ENCODE data around the gene SSH3.

DNA sequence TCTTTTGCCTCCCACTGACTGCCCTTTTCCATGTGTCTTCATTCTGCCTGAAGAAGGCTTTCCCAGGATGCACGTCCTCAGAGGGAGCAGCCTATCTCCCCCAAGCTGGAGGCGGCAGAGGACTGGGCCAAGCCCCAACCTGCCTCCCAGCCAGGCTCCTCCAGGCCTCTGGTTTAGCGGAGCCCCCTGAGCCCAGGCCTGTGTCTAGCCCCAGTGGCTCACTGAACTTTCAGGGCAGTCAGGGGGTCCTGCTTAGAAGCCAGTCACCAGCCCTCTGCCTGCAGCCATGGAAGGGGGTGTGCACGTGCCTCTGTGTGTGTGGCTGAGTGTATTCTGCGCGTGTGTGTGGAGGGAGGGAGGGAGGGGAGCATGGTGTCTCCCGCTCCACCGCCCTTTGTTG lies 47.5 kb upstream of the SSH3 start:
- TF ChIP-seq POLR2AphosphoS5 (IDR thresholded peaks at IDR 0.05) (no peak), POLR2A (IDR thresholded peaks at IDR 0.05) (no peak)
- TF ChIP-seq, protein P1, sequence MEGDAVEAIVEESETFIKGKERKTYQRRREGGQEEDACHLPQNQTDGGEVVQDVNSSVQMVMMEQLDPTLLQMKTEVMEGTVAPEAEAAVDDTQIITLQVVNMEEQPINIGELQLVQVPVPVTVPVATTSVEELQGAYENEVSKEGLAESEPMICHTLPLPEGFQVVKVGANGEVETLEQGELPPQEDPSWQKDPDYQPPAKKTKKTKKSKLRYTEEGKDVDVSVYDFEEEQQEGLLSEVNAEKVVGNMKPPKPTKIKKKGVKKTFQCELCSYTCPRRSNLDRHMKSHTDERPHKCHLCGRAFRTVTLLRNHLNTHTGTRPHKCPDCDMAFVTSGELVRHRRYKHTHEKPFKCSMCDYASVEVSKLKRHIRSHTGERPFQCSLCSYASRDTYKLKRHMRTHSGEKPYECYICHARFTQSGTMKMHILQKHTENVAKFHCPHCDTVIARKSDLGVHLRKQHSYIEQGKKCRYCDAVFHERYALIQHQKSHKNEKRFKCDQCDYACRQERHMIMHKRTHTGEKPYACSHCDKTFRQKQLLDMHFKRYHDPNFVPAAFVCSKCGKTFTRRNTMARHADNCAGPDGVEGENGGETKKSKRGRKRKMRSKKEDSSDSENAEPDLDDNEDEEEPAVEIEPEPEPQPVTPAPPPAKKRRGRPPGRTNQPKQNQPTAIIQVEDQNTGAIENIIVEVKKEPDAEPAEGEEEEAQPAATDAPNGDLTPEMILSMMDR (IDR thresholded peaks at IDR 0.05): no peak

Data from prostate gland (tissue), 2 donors.